IPS-18c (cell line): ENCODE results near the gene PHACTR3.

Source experiments
- H3K4me3 ChIP-seq: 2 replicates; pipeline ENCODE4 v1.7.0; 2013; ENCODE audit warnings: low read depth, mild to moderate bottlenecking, low read length, moderate library complexity; ENCODE audit not compliant: insufficient read depth
- H3K9me3 ChIP-seq: one replicate; pipeline ENCODE4 v1.6.1; 2013; ENCODE audit warnings: mild to moderate bottlenecking, low read length, moderate library complexity; ENCODE audit not compliant: control insufficient read depth, insufficient read depth

The PHACTR3 gene

GRCh38 chr20:59647271-59647670, 42.9 kb downstream of the PHACTR3 start:
- H3K4me3 ChIP-seq = no peak overlapping the region
- H3K9me3 ChIP-seq = peaks cover 2% of the 10 kb centered on the region

GRCh38 chr20:59648466-59649070, 44.2 kb downstream of the PHACTR3 start:
- no peak overlapping the region for H3K4me3 ChIP-seq
- H3K9me3 ChIP-seq = peaks cover 2% of the 10 kb centered on the region

- H3K4me3 ChIP-seq = no peak overlapping the region
- peaks cover 2% of the 10 kb centered on the region for H3K9me3 ChIP-seq
Measured at GRCh38 chr20:59650418-59650817, 46.1 kb downstream of the PHACTR3 start.

- H3K4me3 ChIP-seq = no peak overlapping the region
- no peaks in the 10 kb centered on the region for H3K9me3 ChIP-seq
Measured at GRCh38 chr20:59652381-59652780, 48.0 kb downstream of the PHACTR3 start.

- Histone ChIP-seq H3K4me3 (no peak overlapping the region), H3K9me3 (no peaks in the 10 kb centered on the region)
Measured at GRCh38 chr20:59656417-59656816, 52.1 kb downstream of the PHACTR3 start.

- no peak overlapping the region for H3K4me3 ChIP-seq
- H3K9me3 ChIP-seq = no peaks in the 10 kb centered on the region
Measured at GRCh38 chr20:59657459-59658046, 53.2 kb downstream of the PHACTR3 start.

GRCh38 chr20:59660471-59660870, 56.1 kb downstream of the PHACTR3 start:
- Histone ChIP-seq H3K9me3 (no peaks in the 10 kb centered on the region), H3K4me3 (no peak overlapping the region)

GRCh38 chr20:59661153-59661552, 56.8 kb downstream of the PHACTR3 start:
- H3K4me3 ChIP-seq = no peak overlapping the region
- no peaks in the 10 kb centered on the region for H3K9me3 ChIP-seq

GRCh38 chr20:59661621-59662020, 57.3 kb downstream of the PHACTR3 start:
- H3K9me3 ChIP-seq = peaks cover under 1% of the 10 kb centered on the region
- H3K4me3 ChIP-seq = no peak overlapping the region

GRCh38 chr20:59662161-59662560, 57.8 kb downstream of the PHACTR3 start:
- peaks cover 2% of the 10 kb centered on the region for H3K9me3 ChIP-seq
- no peak overlapping the region for H3K4me3 ChIP-seq

- Histone ChIP-seq H3K4me3 (no peak overlapping the region), H3K9me3 (peaks cover 2% of the 10 kb centered on the region)
Measured at GRCh38 chr20:59662856-59663512, 58.6 kb downstream of the PHACTR3 start.

GRCh38 chr20:59663513-59664060, 59.2 kb downstream of the PHACTR3 start:
- Histone ChIP-seq H3K9me3 (peaks cover 2% of the 10 kb centered on the region), H3K4me3 (no peak overlapping the region)

GRCh38 chr20:59664421-59664941, 60.1 kb downstream of the PHACTR3 start:
- no peak overlapping the region for H3K4me3 ChIP-seq
- peaks cover 3% of the 10 kb centered on the region for H3K9me3 ChIP-seq

GRCh38 chr20:59665656-59666555, 61.6 kb downstream of the PHACTR3 start:
- H3K9me3 ChIP-seq = peaks cover 5% of the 10 kb centered on the region

GRCh38 chr20:59666586-59666985, 62.2 kb downstream of the PHACTR3 start:
- Histone ChIP-seq H3K4me3 (no peak overlapping the region), H3K9me3 (peaks cover 5% of the 10 kb centered on the region)

More at GRCh38 chr20:59665656-59666555, 61.6 kb downstream of the PHACTR3 start:
- no peak overlapping the region for H3K4me3 ChIP-seq

GRCh38 chr20:59667131-59667530, 62.8 kb downstream of the PHACTR3 start:
- H3K4me3 ChIP-seq = no peak overlapping the region
- peaks cover 5% of the 10 kb centered on the region for H3K9me3 ChIP-seq

- H3K4me3 ChIP-seq = no peak overlapping the region
Measured at GRCh38 chr20:59667981-59668515, 63.7 kb downstream of the PHACTR3 start.

More at GRCh38 chr20:59667981-59668515, 63.7 kb downstream of the PHACTR3 start:
- peaks cover 5% of the 10 kb centered on the region for H3K9me3 ChIP-seq
